HG03280 (cell line): ENCODE data around the gene PANK1.
"Not testable (repeated sequence)": the region's sequence is repeated elsewhere in the genome, so short reads cannot be mapped to it uniquely, and the experiment has no call there.

ENCODE experiments used
- ATAC-seq: cut with Tn5 transposase; IDR thresholded peaks from one replicate; pipeline ENCODE4 v1.9.1; 2021; ENCODE audit warnings: mild to moderate bottlenecking, moderate library complexity; ENCODE audit not compliant: unreplicated experiment

PANK1 gene

GRCh38 chr10:89576022-89576421 is 69.0 kb downstream of the PANK1 start:
- no peak for ATAC-seq

- ATAC-seq = no peak
These were observed 70.0 kb downstream of the PANK1 start for GRCh38 chr10:89575031-89575430.

GRCh38 chr10:89574368-89574767 is 70.7 kb downstream of the PANK1 start:
- no peak for ATAC-seq

GRCh38 chr10:89567576-89568245 is 77.3 kb downstream of the PANK1 start:
- ATAC-seq = no peak

GRCh38 chr10:89566992-89567391 is 78.0 kb downstream of the PANK1 start:
- ATAC-seq = no peak

- no peak for ATAC-seq
These were observed 78.7 kb downstream of the PANK1 start for GRCh38 chr10:89566095-89566950.

- ATAC-seq = no peak
These were observed 79.9 kb downstream of the PANK1 start for GRCh38 chr10:89565180-89565579.

- no peak for ATAC-seq
These were observed 81.1 kb downstream of the PANK1 start for GRCh38 chr10:89563861-89564478.

GRCh38 chr10:89563311-89563710 is 81.7 kb downstream of the PANK1 start:
- ATAC-seq = no peak

- ATAC-seq = no peak
These were observed 88.4 kb downstream of the PANK1 start for GRCh38 chr10:89556600-89556999.

- ATAC-seq = no peak
These were observed 89.2 kb downstream of the PANK1 start for GRCh38 chr10:89555688-89556445.

- no peak for ATAC-seq
These were observed 90.6 kb downstream of the PANK1 start for GRCh38 chr10:89554433-89554832.

- ATAC-seq = no peak
These were observed 91.8 kb downstream of the PANK1 start for GRCh38 chr10:89553064-89553734.

GRCh38 chr10:89552213-89552612 is 92.8 kb downstream of the PANK1 start:
- no peak for ATAC-seq

- no peak for ATAC-seq
These were observed 94.5 kb downstream of the PANK1 start for GRCh38 chr10:89550509-89550908.

- ATAC-seq = no peak
These were observed 95.5 kb downstream of the PANK1 start for GRCh38 chr10:89549510-89549909.

- no peak for ATAC-seq
These were observed 96.4 kb downstream of the PANK1 start for GRCh38 chr10:89548673-89549072.

GRCh38 chr10:89547853-89548513 is 97.1 kb downstream of the PANK1 start:
- no peak for ATAC-seq

- ATAC-seq = not testable (repeated sequence)
These were observed 98.4 kb downstream of the PANK1 start for GRCh38 chr10:89546651-89547050.

GRCh38 chr10:89543841-89544240 is 101.2 kb downstream of the PANK1 start:
- no peak for ATAC-seq
